ENCODE data around the gene EXOSC5. TPM values are rescaled to one million over a fixed set of nuclear protein-coding genes. Genes with fewer than 3 reads are reported as not detected.
A peak's percentile ranks its signal among the peaks of the same experiment; 100 is the strongest.

Gene EXOSC5
- total and polyA plus RNA-seq, 10 of the 15 experiments (the other 5 are each of a cell fraction or from before 2014, with no cell fraction given): 15.8 to 123 (median 52.7) TPM

DNA sequence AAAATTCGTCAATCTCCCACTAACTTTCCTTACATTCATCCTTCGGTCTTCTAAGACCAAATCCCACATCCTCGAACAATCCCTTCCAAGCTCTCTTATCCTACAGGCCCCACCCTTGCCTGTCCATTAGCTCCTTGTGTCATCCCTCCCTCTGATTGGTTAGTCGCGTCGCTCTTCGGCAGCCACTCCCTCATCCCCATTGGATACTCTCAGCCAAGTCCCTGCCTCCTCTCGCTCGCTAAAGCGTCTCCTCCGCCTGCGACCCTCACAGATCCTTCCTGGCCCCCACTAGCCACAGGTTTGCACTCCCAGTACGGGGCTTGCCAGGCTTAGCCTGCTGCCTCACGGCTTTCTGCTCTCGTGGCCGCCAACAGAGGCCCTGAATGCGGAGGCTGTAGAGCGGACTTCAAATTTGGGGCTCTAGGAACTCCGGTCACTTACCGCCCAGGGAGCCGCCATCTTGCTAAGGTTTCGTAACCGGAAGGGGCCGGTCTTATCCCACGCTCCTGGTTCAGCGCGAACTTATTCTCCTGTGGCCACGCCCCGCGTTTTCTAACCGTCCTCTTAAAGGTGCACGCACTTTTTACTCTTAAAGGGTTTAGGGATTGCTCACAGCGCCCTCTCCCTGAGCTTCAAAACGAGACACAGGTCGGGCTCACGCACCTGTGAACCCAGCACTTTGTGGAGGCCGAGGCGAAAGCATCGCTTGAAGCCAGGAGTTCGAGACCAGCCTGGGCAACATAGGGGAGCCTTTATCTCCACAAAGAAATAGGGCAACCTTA, 42.5 kb upstream of the EXOSC5 start, which contains the start of gene DMAC2 (continued):
- TF ChIP-seq TBL1XR1 (IDR thresholded peaks at IDR 0.05; ENCODE audit: low read depth, low read length) (no peak), ASH2L (IDR thresholded peaks at IDR 0.05; ENCODE audit: borderline replicate concordance, low read depth) (peak; percentile 60; the same call in 1 of the 2 replicates), SRF (IDR thresholded peaks at IDR 0.05; ENCODE audit: low read depth in 2 of 2, low read length in 2 of 2) (no peak), BRCA1 (IDR thresholded peaks at IDR 0.05; ENCODE audit: low read depth, low read length) (no peak), NFYB (IDR thresholded peaks at IDR 0.05; ENCODE audit: insufficient read depth, low read depth, low read length) (peak; percentile 74; the same call in 1 of the 2 replicates), RFX5 (IDR thresholded peaks at IDR 0.05; ENCODE audit: low read depth, low read length) (no peak), CREB1 (IDR thresholded peaks at IDR 0.05; ENCODE audit: low read depth) (peak; percentile 80), TARDBP (IDR thresholded peaks at IDR 0.05; ENCODE audit: borderline replicate concordance) (no peak), IRF3 (IDR thresholded peaks at IDR 0.05) (0 out of 2 replicates have a peak, but pooled peaks have one; percentile 4), ZNF24 (IDR thresholded peaks at IDR 0.05) (no peak), ELK1 (IDR thresholded peaks at IDR 0.05; ENCODE audit: low read depth, low read length) (peak; percentile 69), USF1 (IDR thresholded peaks at IDR 0.05; ENCODE audit: borderline replicate concordance, extremely low read length, insufficient read depth, low read depth, low read length) (no peak), MXI1 (IDR thresholded peaks at IDR 0.05; ENCODE audit: low read depth, low read length) (peak; percentile 86), ZSCAN29 (IDR thresholded peaks at IDR 0.05) (no peak), CHD2 (IDR thresholded peaks at IDR 0.05; ENCODE audit: borderline replicate concordance, low read depth, low read length) (peak; percentile 49; the same call in 1 of the 2 replicates), FOXK2 (IDR thresholded peaks at IDR 0.05) (no peak), TCF7 (IDR thresholded peaks at IDR 0.05; ENCODE audit: borderline replicate concordance) (no peak), ZNF384 (IDR thresholded peaks at IDR 0.05; ENCODE audit: borderline replicate concordance, low read depth, low read length) (no peak), NR2F1 (conservative IDR thresholded peaks at IDR 0.05) (0 out of 2 replicates have a peak, but pooled peaks have one; percentile 21)
- TF ChIP-seq, protein P1, sequence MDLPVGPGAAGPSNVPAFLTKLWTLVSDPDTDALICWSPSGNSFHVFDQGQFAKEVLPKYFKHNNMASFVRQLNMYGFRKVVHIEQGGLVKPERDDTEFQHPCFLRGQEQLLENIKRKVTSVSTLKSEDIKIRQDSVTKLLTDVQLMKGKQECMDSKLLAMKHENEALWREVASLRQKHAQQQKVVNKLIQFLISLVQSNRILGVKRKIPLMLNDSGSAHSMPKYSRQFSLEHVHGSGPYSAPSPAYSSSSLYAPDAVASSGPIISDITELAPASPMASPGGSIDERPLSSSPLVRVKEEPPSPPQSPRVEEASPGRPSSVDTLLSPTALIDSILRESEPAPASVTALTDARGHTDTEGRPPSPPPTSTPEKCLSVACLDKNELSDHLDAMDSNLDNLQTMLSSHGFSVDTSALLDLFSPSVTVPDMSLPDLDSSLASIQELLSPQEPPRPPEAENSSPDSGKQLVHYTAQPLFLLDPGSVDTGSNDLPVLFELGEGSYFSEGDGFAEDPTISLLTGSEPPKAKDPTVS (IDR thresholded peaks at IDR 0.05; ENCODE audit: low read depth, low read length): no peak
- TF ChIP-seq, protein P2, sequence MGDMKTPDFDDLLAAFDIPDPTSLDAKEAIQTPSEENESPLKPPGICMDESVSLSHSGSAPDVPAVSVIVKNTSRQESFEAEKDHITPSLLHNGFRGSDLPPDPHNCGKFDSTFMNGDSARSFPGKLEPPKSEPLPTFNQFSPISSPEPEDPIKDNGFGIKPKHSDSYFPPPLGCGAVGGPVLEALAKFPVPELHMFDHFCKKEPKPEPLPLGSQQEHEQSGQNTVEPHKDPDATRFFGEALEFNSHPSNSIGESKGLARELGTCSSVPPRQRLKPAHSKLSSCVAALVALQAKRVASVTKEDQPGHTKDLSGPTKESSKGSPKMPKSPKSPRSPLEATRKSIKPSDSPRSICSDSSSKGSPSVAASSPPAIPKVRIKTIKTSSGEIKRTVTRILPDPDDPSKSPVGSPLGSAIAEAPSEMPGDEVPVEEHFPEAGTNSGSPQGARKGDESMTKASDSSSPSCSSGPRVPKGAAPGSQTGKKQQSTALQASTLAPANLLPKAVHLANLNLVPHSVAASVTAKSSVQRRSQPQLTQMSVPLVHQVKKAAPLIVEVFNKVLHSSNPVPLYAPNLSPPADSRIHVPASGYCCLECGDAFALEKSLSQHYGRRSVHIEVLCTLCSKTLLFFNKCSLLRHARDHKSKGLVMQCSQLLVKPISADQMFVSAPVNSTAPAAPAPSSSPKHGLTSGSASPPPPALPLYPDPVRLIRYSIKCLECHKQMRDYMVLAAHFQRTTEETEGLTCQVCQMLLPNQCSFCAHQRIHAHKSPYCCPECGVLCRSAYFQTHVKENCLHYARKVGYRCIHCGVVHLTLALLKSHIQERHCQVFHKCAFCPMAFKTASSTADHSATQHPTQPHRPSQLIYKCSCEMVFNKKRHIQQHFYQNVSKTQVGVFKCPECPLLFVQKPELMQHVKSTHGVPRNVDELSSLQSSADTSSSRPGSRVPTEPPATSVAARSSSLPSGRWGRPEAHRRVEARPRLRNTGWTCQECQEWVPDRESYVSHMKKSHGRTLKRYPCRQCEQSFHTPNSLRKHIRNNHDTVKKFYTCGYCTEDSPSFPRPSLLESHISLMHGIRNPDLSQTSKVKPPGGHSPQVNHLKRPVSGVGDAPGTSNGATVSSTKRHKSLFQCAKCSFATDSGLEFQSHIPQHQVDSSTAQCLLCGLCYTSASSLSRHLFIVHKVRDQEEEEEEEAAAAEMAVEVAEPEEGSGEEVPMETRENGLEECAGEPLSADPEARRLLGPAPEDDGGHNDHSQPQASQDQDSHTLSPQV (IDR thresholded peaks at IDR 0.05): no peak

All from GM12878 (cell line).